AG09309 (cell line): ENCODE data around the gene CPOX.

Source experiments
- DNase-seq: peaks from one replicate; pipeline ENCODE4 v3.0.0-alpha.2; 2010; ENCODE audit warnings: low read depth
- H3K4me3 ChIP-seq: 2 replicates; pipeline ENCODE4 v1.5.1; 2011; ENCODE audit warnings: mild to moderate bottlenecking, low read depth, low read length, moderate library complexity; ENCODE audit not compliant: control insufficient read depth
- CTCF ChIP-seq: IDR thresholded peaks from 2 replicates; pipeline ENCODE4 v1.5.1; 2011; ENCODE audit warnings: mild to moderate bottlenecking, low read depth, low read length, inconsistent platforms; ENCODE audit not compliant: insufficient read depth, control insufficient read depth; ENCODE audit errors: missing control alignments

Gene CPOX

GRCh38 chr3:98573181-98573728 is 20.2 kb downstream of the CPOX start:
- peak; percentile 48 for TF ChIP-seq CTCF
- no peak for DNase-seq
- H3K4me3 ChIP-seq: no peak overlapping the region

- no peak for TF ChIP-seq CTCF
- H3K4me3 ChIP-seq: no peak overlapping the region
- no peak for DNase-seq
Observed at GRCh38 chr3:98568402-98568801, 25.0 kb downstream of the CPOX start.

DNA sequence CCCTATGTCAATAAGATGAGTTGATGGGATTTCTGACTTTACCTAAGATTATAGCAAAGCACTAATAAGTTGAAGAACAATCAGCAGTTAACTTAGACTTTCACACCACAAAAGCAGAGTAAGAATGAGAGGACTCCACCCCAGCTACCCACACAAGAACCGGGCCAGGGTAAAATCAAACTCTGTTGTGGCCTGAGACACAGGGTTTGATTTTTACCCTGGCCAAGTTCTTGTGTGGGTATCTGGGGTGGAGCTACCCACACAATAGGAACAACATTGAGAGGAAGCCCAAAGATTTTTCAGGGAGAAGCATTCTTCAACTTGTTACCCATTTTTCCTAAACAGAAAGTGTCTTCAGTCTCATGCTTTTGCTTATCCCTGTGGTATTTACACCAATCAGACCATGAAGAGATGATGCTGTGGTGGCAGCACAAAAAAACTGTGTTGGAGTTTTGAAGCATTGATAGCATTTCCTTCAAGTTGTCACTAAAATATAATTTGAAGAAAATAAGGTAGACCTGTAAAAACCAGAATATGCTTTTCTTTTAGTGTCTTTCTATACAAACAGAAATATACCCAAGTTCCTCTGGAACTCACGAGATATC is 25.6 kb downstream of the CPOX start:
- no peak overlapping the region for H3K4me3 ChIP-seq
- no peak for DNase-seq
- no peak for TF ChIP-seq CTCF

GRCh38 chr3:98565843-98566242 is 27.6 kb downstream of the CPOX start:
- no peak for DNase-seq
- no peak overlapping the region for H3K4me3 ChIP-seq

DNA sequence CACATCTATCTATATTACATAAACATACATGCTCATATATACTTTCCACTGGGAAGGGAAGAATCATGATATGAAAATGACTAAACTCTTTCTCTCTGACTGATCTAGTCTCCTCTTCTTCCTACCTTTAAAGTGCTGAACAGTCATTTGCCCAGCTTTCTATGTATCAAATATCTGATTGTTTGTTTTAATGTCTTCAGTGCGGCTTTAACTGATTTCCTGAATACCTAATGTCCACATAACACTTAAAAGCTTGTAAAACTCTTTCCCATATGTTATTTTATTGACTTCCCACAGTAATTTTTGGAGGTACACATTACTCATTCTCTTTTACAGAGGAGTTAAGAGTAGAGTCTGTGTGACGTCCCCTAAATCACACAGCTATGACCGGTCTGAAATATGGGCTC is 28.2 kb downstream of the CPOX start:
- no peak overlapping the region for H3K4me3 ChIP-seq
- peak; percentile 16 for DNase-seq
- TF ChIP-seq CTCF: no peak

More at GRCh38 chr3:98565843-98566242, 27.6 kb downstream of the CPOX start:
- TF ChIP-seq CTCF: no peak

DNA sequence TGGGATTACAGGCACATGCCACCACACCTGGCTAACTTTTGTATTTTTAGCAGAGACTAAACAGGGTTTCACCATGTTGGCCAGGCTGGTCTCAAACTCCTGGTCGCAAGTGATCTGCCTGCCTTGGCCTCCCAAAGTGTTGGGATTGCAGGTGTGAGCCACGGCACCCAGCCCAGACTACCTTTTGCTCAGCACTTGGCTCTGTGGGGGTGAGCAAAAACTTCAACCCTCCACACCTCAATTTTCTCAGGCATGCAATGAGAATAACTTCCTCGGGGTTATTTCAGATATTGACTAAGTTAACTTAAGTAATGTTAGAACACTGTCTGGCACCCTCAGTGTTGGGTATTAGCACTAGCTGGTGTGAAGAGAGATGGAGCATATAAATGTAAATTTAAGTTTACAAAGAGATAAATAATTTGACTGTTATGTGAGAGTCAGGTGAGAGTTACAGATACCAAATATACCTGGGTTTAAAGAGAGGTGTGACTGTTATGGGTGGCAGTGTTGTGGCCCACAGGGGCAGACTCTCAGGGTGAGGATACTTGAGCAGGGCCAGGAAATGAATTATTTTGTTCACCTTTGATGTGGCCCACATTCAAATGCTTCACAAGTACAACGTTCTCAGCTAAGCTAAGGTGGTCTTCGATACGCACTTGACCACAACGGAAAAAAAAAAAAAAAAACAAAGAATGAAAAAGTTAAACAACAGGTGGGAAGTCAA is 29.0 kb downstream of the CPOX start:
- H3K4me3 ChIP-seq: no peak overlapping the region
- no peak for DNase-seq
- TF ChIP-seq CTCF: no peak
